Midbrain (tissue), 1 donor: ENCODE measurements around the gene ERLEC1.
A peak's percentile ranks its signal among the peaks of the same experiment; 100 is the strongest.
"Not testable (repeated sequence)": the region's sequence is repeated elsewhere in the genome, so short reads cannot be mapped to it uniquely, and the experiment has no call there.

Experiments used
- DNase-seq: peaks from one replicate; lab custom pipeline; 2025; lab: John Stamatoyannopoulos, UW

ERLEC1 gene

GRCh38 chr2:53840580-53840979, 53.7 kb downstream of the ERLEC1 start:
- no peak for DNase-seq

GRCh38 chr2:53841651-53842050, 54.8 kb downstream of the ERLEC1 start:
- DNase-seq = not testable (repeated sequence)

- no peak for DNase-seq
These were observed 56.0 kb downstream of the ERLEC1 start for GRCh38 chr2:53842891-53843290.

DNA sequence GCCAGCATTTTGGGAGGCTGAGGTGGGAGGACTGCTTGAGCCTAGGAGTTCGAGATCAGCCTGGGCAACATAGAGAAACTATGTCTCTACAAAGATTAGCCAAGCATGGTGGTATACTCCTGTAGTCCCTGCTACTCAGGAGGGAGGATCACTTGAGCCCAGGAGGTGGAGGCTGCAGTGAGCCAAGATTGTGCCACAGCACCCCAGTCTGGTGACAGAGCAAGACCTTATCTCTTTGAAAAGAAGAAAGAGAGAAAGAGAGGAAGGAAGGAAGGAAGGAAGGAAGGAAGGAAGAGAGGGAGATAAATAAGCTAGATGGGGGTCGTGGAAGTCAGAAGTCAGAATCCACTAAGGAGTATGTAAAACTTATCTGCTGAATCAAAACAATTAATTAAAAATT, 56.8 kb downstream of the ERLEC1 start:
- DNase-seq = no peak

GRCh38 chr2:53848062-53848461, 61.2 kb downstream of the ERLEC1 start:
- DNase-seq = no peak

- not testable (repeated sequence) for DNase-seq
These were observed 64.4 kb downstream of the ERLEC1 start for GRCh38 chr2:53851052-53851757.

GRCh38 chr2:53852532-53852931, 65.7 kb downstream of the ERLEC1 start:
- no peak for DNase-seq

DNA sequence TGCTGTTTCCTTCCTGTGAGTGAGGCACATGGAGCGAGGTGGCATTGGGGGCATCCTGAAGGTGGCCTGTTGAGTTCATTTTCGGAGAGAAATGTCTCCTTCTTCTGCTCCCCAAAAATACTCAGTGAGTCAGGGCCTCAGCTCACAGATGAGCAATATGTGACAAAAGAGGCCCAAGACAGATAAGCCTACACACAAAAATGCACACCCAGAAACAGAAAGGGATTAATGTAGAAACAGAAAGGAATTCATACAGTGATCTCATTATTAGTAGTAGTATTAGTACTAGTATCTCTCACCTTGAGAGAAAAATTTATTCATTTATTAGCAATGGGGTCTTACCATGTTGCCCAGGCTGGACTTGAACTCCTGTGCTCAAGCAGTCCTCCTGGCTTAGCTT, 67.8 kb downstream of the ERLEC1 start:
- no peak for DNase-seq

- peak; percentile 44 for DNase-seq
These were observed 69.4 kb downstream of the ERLEC1 start for GRCh38 chr2:53856272-53856671.

- DNase-seq = peak; percentile 81
These were observed 72.7 kb downstream of the ERLEC1 start, which contains the start of gene GPR75 for GRCh38 chr2:53859206-53860181. Gene GPR75, minus strand, starts transcription at chr2:53859967. Its CDS starts 5,211 bp downstream, at chr2:53854756.

DNA sequence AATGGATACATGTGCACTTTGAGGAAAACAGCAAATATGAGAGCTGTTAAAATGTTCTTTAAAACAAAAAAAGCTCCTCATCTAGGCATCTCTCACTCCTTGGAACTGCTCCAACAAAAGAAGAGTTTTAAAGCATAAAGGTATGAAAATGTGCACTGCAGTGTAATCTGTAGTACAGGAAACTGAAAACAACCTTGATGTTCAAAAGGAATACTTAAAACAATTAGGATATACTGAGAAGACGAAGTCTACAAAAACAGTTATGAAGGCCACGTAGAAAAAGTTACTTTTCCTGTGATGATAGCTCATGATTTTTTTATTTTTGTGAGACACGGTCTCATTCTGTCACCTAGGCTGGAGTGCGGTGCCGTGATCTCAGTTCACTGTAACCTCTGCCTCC, 75.0 kb downstream of the ERLEC1 start:
- DNase-seq = no peak

DNA sequence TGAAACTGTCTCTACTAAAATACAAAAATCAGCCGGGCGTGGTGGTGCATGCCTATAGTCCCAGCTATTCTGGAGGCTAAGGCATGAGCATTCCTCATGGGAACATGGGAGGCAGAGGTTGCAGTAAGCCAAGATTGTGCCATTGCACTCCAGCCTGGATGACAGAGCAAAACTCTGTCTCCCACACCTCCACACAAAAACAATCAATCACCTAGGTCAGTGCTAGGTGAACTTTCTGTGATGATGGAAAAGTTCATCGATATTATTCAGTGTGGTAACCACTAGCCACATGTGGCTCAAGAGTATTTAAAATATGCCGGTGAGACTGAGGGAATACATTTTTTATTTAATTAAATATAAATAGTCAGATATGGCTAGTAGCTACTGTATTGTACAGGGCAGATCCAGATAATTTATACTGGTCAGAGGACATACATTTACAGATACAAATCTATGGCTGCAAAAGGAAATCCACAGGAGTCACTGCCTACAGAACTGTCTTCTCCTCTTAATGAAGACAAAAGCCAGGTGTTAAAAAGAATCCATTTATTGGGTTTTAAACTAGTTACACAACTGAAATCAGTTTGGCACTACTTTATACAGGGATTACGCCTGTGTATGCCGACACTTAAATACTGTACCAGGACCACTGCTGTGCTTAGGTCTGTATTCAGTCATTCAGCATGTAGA, 76.8 kb downstream of the ERLEC1 start:
- DNase-seq = no peak

DNA sequence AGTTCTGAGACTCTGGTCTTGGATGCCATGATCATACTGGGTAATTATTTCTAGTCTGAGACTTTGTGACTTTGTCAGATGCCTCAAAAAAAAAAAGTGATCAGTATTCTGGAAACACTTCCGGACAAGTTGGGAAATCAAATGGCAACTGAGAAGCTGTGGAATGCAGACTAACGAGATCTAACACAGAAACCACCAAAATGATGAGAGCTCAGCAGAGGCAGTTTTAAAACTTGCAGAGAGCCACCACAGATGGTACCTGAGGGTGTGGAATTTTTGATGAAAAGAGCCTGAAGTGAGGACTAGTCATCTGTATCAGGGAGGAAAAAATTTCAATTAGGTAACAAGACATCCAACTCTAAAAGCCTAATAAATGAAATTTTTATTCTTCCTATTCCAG, 78.4 kb downstream of the ERLEC1 start:
- DNase-seq = no peak

DNA sequence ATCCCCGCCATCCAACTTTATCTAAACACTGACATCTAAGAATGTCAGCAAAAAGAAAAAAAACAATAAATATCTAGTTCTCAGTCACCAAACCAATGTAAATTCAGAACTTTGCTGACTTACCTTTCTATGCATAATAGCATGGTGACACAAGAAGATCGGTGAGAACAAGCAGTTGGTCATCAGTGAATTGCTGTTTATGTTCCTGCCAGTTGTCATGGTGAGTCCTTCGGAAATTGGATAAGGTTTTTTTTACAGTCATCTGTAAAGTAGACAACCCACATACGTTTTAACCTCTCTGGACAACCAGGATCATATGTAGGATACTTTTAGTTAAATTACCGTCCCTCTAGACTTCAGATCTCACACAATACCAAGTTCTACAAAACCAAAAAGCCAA, 79.1 kb downstream of the ERLEC1 start:
- DNase-seq = no peak

DNA sequence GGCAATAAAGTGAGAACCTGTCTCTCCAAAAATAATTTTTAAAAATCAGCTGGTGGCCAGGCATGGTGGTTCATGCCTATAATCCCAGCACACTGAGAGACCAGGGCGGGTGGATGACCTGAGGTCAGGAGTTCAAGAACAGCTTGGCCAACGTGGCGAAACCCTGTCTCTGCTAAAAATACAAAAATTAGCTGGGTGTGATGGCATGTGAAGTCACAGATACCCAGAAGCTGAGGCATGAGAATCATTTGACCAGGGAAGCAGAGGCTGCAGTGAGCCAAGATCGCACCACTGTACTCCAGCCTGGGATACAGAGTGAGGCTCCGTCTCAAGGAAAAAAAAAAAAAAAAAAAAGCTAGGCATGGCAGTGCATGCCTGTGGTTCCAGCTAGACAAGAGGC, 80.3 kb downstream of the ERLEC1 start:
- DNase-seq = no peak

GRCh38 chr2:53867773-53868172, 80.9 kb downstream of the ERLEC1 start:
- DNase-seq = no peak
